ENCODE measurements around the gene CHAF1B. TPM values are rescaled to one million over a fixed set of nuclear protein-coding genes. Genes with fewer than 3 reads are reported as not detected.

CHAF1B gene
- total and polyA plus RNA-seq, 2 of the 8 experiments (the other 6 are each of a cell fraction or from before 2014, with no cell fraction given) = 11.8 to 23.1 TPM

DNA sequence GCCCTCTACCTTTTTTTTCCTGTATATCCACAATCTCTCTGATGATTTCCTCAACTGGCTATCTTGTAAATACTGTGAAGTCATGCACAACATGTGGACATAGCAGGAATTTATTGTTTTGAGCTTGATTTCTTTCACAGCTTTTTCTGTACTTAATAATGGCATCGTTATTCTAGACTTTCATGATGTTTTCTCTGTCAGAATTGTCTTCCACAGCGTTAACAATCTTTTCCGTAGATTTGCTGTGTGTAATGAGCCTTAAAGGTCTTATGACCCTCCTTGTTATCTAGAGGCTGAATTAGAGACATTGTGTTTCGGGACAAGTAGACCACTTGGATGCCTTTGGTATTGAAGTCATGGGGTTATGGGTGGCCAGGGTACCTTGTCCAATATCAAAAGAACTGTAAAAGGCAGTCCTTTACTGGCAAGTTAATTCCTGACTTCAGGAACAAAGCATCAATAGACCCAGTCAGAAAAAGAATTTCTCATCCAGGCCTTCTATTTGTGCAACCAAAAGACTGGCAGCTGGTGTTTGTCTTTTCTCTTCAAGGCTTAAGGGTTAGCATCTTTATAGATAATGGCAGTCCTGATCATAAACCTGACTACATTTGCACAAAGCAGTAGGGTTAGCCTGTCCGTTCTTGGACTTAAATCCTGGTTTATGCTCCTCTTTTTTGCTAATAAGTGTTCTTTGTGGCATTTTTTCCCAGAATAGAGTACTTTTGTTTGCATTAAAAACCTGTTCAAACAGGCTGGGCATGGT lies 30.1 kb upstream of the CHAF1B start:
- H3K18ac ChIP-seq (ENCODE audit: extremely low read depth, low read length) = no peak overlapping the region
- WGBS, 2 experiments (ENCODE audit: extremely low coverage in 1 of 2, insufficient coverage in 1 of 2, insufficient read length in 1 of 2, insufficient replicate concordance in 2 of 2, low coverage in 1 of 2, low lambda C conversion rate in 2 of 2, missing lambda C conversion rate in 1 of 2) = 91% methylated on average over 5 of the region's 5 CpGs; no CpG with 5 or more reads in 1 of the 2 experiments
- no peak overlapping the region for H4K8ac ChIP-seq (ENCODE audit: extremely low read depth, insufficient read depth, low read length)
- H3K36me3 ChIP-seq (ENCODE audit: control insufficient read depth in 2 of 4, insufficient read depth in 4 of 4, low read length in 3 of 4) = peaks cover 8 to 58% (median 20%) of the 10 kb centered on the region in 4 experiments; a peak in 7 of 8 replicates
- H3K9ac ChIP-seq (replicated peaks in 1 of 4; ENCODE audit: extremely low read depth in 1 of 4, low read depth in 3 of 4, low read length in 3 of 4) = no peak overlapping the region
- no peak overlapping the region for H2BK15ac ChIP-seq (ENCODE audit: low read length)
- no peak overlapping the region for H2BK20ac ChIP-seq (ENCODE audit: low read length)
- H3K4ac ChIP-seq (replicated peaks; ENCODE audit: insufficient read length, low read depth, low read length) = no peak overlapping the region
- no peak overlapping the region for H3K4me3 ChIP-seq (ENCODE audit: extremely low read depth in 1 of 4, insufficient read depth in 2 of 4, low read depth in 3 of 4, low read length in 4 of 4)
- no peaks in the 10 kb centered on the region for H4K20me1 ChIP-seq (replicated peaks in 1 of 2; ENCODE audit: control insufficient read depth in 1 of 2, insufficient read depth in 2 of 2, low read length in 2 of 2)
- no peak overlapping the region for H2AK5ac ChIP-seq (ENCODE audit: low read depth, low read length)
- H3K79me1 ChIP-seq (ENCODE audit: low read depth, low read length) = no peaks in the 10 kb centered on the region
- no peaks in the 10 kb centered on the region for H3K79me2 ChIP-seq (ENCODE audit: control insufficient read depth in 1 of 2, insufficient read depth in 2 of 2, low read length in 2 of 2)
- no peaks in the 10 kb centered on the region for H3K4me1 ChIP-seq (replicated peaks in 1 of 4; ENCODE audit: control insufficient read depth in 3 of 4, insufficient read depth in 4 of 4, low read length in 3 of 4)
- H3K9me3 ChIP-seq (ENCODE audit: insufficient read depth in 2 of 2, low read depth in 1 of 2, low read length in 1 of 2) = no peaks in the 10 kb centered on the region
- no peak overlapping the region for H3K27ac ChIP-seq (ENCODE audit: low read depth, low read length)
- no peak overlapping the region for H3K56ac ChIP-seq (replicated peaks; ENCODE audit: insufficient read length, low read depth, low read length)
- H3K23ac ChIP-seq (ENCODE audit: insufficient read length) = no peak overlapping the region
- H2BK5ac ChIP-seq (ENCODE audit: low read depth, low read length) = no peak overlapping the region
- no peaks in the 10 kb centered on the region for H3K27me3 ChIP-seq (replicated peaks in 1 of 4; ENCODE audit: control insufficient read depth in 3 of 4, extremely low read depth in 1 of 4, insufficient read depth in 3 of 4, low read length in 3 of 4)
- no peak overlapping the region for H3K4me2 ChIP-seq (ENCODE audit: insufficient read depth in 1 of 2, low read depth in 2 of 2, low read length in 2 of 2)
- DNase-seq (ENCODE audit: low read depth in 1 of 2, low spot score in 2 of 2) = no peak
- ChIA-PET CTCF (ENCODE audit: partially characterized antibody) (interaction anchor here (1.1 to 1.2 kb wide), 2 partner anchors 10 to 34 kb away, joined by 3 read pairs; no protein-coding TSS in a partner anchor), POLR2A (ENCODE audit: partially characterized antibody) (no interaction called here)
- H2BK120ac ChIP-seq (replicated peaks; ENCODE audit: low read depth, low read length) = no peak overlapping the region
- no peaks in the 10 kb centered on the region for H3K23me2 ChIP-seq (ENCODE audit: low read depth, low read length)
- H4K5ac ChIP-seq (ENCODE audit: insufficient read length, low read depth, low read length) = no peak overlapping the region
- H4K91ac ChIP-seq (replicated peaks; ENCODE audit: insufficient read length, low read length) = no peak overlapping the region
- no peak overlapping the region for H2AFZ ChIP-seq (ENCODE audit: low read length)
- TF ChIP-seq NANOG (IDR thresholded peaks at IDR 0.05; ENCODE audit: insufficient read depth, low read depth, low read length, poor library complexity, severe bottlenecking) (no peak), SIRT6 (IDR thresholded peaks at IDR 0.05; ENCODE audit: low read length) (no peak), HDAC2 (IDR thresholded peaks at IDR 0.05; ENCODE audit: borderline replicate concordance in 1 of 2, low read depth in 2 of 2, low read length in 2 of 2) (no peak), SP4 (IDR thresholded peaks at IDR 0.05; ENCODE audit: low read length) (no peak), SRF (IDR thresholded peaks at IDR 0.05; ENCODE audit: low read depth, low read length) (no peak), KDM4A (IDR thresholded peaks at IDR 0.05; ENCODE audit: low read depth, low read length, severe bottlenecking) (no peak), EP300 (IDR thresholded peaks at IDR 0.05; ENCODE audit: borderline replicate concordance in 1 of 2, low read depth in 2 of 2, low read length in 2 of 2) (no peak), EZH2 (IDR thresholded peaks at IDR 0.05; ENCODE audit: low read depth, low read length, severe bottlenecking) (no peak), POLR2AphosphoS5 (IDR thresholded peaks at IDR 0.05; ENCODE audit: low read depth, low read length) (no peak), BACH1 (IDR thresholded peaks at IDR 0.05; ENCODE audit: low read length) (no peak)
- TF ChIP-seq, protein P1, sequence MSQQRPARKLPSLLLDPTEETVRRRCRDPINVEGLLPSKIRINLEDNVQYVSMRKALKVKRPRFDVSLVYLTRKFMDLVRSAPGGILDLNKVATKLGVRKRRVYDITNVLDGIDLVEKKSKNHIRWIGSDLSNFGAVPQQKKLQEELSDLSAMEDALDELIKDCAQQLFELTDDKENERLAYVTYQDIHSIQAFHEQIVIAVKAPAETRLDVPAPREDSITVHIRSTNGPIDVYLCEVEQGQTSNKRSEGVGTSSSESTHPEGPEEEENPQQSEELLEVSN (IDR thresholded peaks at IDR 0.05) = no peak
- no peak overlapping the region for H2BK12ac ChIP-seq (ENCODE audit: low read depth, low read length)
- no peak overlapping the region for H3K14ac ChIP-seq (ENCODE audit: insufficient read length)
- no peak for FAIRE-seq

All from H1 (cell line).